ENCODE data around the gene ZFPM1. TPM values are rescaled to one million over a fixed set of nuclear protein-coding genes. Genes with fewer than 3 reads are reported as not detected.

The ZFPM1 gene
- total and polyA plus RNA-seq, 2 of the 8 experiments (the other 6 are each of a cell fraction or from before 2014, with no cell fraction given) = 0.74 to 4.8 TPM

DNA sequence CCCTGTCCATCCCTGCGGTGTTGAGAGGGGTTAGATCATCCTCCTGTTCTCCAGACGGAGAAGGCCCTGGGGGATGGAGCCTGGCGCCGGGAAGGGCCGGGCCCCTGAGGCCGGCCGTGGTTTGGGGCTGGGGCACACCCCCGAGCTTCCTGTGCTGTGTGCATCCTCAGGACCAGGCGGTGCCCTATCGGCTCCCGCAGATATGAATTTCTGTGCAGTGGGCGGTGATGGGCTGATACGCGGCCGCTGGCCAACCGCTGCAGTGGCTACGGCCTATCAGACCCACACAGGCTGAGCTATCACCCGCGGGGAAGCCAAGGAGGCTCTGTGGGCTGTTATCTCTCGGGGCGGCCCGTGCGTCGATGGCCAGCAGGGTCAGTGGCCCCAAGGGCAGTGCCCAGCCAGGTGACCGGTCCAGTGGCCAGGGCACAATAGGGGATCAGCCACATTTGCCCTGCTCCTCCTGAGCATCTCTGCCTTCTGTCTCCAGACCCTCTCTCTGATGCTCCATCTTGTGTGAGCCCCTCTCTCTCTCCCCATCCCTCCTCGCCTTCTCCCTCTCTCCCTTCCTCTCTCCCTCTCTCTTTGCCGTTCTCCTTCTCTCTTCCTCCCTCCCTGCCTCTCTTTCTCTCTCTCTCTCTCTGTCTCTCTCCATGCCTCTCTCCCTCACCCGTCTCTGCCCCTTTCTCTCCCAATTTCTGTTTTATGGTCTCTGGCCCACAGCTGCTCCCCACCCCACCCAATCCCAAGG, 38.7 kb downstream of the ZFPM1 start (continued):
- TF ChIP-seq RAD21 (IDR thresholded peaks at IDR 0.05 in 1 of 2, conservative IDR thresholded peaks at IDR 0.05 in 1 of 2; ENCODE audit: low read depth in 2 of 2, low read length in 2 of 2) = no peak
- TF ChIP-seq FOSL1 (IDR thresholded peaks at IDR 0.05; ENCODE audit: insufficient read depth, low read depth, low read length) = no peak
- TF ChIP-seq SAP30 (IDR thresholded peaks at IDR 0.05; ENCODE audit: insufficient read depth, insufficient replicate concordance, low read length) = no peak
- TF ChIP-seq BCL11A (IDR thresholded peaks at IDR 0.05; ENCODE audit: low read depth in 2 of 2, low read length in 2 of 2) = no peak
